C4-2B (cell line): ENCODE measurements around the gene FOXB2.

ENCODE experiments used
- CTCF ChIP-seq: fragments of 450-650 bp; conservative IDR thresholded peaks from 2 replicates; pipeline ENCODE4 v1.5.1; 2017; ENCODE audit warnings: mild to moderate bottlenecking
- ZFX ChIP-seq: fragments of 450-650 bp; IDR thresholded peaks from 2 replicates; pipeline ENCODE4 v1.6.1; 2017

DNA sequence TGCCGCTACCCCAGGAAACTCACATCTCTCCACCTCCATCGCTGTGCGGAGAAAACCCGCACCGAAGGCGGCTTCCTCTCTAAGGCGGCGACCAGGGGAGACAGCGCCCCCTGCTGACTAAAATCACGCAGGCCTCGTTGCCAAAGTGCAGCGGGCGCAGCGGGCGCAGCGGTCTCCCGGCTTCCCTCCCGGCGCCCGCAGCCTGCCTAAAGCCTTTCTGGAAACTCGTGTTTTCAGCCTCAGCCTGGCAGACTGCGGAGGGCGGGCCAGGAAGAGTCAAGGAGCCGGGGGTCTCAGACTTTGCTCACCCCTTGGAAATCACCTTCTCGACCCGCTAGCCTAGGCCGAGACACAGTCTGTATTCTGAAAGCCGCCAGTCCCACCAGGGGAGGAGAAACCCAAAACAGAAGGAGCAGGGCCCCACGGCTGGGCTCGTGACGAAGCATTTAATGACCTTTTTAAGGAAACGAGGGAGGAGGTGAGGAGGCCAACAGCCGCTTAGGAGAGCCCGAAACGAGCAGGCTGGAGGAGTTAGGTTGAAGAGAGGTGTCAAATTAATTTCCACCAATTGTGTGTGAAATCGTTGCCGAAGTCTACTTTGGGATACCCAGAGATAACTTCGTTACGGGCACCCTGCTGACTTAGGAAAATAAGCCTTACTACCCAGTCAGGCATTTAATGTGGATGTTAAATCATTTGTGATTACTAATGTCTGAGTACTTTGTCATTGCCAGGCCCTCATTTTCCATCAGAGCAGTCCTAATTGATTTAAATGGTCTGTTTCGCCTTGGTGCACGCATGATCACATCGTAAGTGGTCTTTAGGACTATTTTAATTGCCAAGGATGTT lies 7.3 kb upstream of the FOXB2 start:
- peak; percentile 49 for TF ChIP-seq CTCF
- TF ChIP-seq ZFX = no peak
